HG03521 (cell line): ENCODE data around the gene SBNO2.
"Not testable (repeated sequence)": the region's sequence is repeated elsewhere in the genome, so short reads cannot be mapped to it uniquely, and the experiment has no call there.

Experiments
- ATAC-seq: cut with Tn5 transposase; IDR thresholded peaks from one replicate; pipeline ENCODE4 v1.9.1; 2021; ENCODE audit warnings: mild to moderate bottlenecking, moderate library complexity; ENCODE audit not compliant: unreplicated experiment

The SBNO2 gene

GRCh38 chr19:1173845-1174809 lies at the start of gene SBNO2:
SBNO2 (minus strand) TSS chr19:1174268; CDS start chr19:1154276, 19,992 bp downstream.
- ATAC-seq = peak; percentile 77

GRCh38 chr19:1223018-1223855 lies 49.2 kb upstream of the SBNO2 start:
- no peak for ATAC-seq

DNA sequence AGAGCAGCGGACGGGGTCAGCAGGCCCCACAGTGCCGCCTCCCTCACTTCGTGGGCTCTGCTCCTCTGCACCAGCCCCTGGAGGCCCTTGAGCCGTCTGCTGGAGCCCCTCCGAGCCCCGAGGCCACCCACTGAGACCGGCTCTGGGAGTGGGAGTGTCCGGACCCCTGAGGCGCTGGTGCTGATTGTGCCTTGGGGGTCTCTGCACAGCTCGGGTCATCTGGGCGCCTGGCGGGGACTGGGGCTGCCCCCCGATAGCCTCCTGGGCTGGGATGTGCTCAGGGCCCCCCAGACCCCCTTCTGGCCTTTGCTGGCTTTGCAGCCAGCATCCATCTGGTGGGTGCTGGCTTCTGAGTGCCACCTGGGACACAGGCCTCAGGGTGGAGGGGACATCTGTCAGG lies 48.3 kb upstream of the SBNO2 start:
- ATAC-seq = no peak

- ATAC-seq = no peak
Measured at GRCh38 chr19:1221904-1222255, 47.8 kb upstream of the SBNO2 start.

GRCh38 chr19:1220976-1221903 lies 47.2 kb upstream of the SBNO2 start:
- ATAC-seq = no peak

DNA sequence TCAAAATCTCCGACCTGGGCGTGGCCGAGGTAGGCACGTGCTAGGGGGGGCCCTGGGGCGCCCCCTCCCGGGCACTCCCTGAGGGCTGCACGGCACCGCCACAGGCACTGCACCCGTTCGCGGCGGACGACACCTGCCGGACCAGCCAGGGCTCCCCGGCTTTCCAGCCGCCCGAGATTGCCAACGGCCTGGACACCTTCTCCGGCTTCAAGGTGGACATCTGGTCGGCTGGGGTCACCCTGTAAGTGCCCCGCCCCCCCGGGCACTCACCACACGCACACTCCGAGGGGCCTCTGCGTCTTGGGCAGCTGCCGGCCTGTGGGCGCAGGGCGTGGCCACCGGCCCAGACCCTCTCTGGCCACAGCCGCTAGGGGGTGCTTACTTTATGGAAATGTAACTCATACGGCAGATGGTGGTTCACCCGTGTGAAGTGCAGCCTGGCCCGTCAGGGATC lies 46.4 kb upstream of the SBNO2 start:
- ATAC-seq = no peak

DNA sequence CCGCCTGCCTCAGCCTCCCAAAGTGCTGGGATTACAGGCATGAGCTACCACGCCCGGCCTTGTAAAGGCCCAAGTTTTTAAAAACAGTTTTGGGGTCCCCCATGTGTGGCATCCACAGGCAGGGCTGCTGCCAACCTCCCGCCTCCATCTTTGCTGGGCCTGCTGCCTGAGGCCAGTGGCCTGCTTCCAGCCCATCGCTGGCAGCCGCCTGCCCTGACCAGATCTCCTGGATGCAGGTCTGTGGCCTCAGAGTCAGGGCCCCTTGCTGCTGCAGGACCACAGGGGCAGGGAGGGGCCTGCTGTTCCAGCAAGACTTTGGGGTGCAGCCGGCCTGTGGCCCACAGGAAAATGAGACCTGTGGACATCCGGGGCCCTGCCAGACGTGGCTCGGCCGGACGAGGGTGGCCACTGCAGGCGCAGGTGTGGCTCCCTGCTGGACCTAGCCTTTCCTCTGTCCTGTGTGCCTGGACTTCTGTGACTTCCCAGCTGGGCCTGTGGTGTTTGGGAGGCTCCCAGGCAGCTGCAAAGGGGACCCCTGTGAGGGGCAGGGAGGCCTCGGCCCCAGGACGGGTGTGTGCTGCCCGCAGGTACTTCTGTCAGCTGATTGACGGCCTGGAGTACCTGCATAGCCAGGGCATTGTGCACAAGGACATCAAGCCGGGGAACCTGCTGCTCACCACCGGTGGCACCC lies 45.9 kb upstream of the SBNO2 start:
- no peak for ATAC-seq

DNA sequence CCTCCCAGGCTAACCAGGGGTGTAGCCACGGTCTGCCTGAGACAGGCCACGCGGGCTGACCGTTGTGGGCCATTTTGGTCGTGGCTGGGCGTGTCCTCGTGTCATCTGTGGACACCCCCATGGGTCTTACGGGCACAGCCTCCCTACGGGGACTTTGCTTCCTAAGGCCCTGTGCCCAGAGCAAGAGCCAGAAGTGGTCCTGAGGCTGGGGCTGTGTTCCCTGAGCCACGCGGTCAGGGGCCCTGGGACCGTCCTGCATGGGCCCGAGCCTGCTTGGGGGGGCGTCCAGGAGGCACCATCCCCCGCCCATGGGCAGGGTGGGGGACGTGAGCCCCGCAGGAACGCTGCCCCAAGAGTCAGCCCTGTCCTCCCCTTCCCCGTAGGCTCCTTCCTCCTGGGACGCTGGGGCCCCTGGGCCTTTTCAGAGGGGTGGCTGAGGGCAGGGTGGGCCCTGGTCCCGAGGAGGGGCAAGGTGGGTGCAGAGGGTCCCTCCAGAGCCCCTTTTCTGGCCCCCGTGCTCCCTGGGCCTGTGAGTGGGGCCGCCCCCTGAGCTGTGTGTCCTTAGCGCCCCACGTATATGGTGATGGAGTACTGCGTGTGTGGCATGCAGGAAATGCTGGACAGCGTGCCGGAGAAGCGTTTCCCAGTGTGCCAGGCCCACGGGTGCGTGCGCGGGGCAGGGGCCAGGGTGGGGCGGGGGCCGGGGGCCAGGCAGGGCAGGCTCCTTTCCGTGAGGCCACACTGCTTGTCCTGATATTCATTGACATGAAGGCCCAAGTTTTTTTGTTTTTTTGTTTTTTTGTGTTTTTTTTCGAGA lies 44.9 kb upstream of the SBNO2 start:
- no peak for ATAC-seq

DNA sequence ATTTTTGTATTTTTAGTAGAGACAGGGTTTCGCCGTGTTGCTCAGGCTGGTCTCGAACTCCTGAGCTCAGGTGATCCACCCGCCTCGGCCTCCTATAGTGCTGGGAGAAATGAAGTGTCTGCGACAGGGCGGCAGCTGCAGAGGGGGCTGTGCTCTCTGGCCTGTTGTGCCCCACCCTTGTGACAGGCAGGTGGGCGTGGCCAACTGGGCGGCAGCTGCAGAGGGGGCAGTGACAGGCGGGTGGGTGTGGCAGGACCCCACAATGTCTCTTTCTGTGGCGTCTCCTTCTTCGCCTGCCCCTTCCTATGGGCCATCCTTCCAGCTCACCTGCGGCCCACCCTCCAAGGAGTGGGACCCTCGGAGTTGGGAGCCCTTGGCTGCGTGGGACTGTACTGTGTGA lies 43.3 kb upstream of the SBNO2 start:
- no peak for ATAC-seq

DNA sequence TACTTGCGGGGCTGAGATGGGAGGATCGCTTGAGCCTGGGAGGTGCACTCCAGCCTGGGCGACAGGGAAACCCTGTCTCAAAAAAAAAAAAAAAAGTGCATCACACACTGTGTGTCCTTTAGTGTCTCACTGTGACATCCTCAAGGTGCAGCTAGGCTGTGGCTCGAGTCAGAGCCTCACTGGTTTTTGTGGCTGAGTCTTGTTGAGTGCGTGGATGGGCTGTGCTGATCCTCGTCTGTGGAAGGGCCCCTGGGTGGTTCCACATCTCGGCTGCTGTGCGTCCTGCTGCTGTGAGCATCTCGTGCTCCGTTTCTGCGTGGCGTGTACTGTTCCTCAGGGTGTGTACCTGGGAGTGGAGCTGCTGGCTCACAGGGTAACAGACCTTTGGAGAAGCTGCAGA lies 42.7 kb upstream of the SBNO2 start:
- ATAC-seq = no peak

DNA sequence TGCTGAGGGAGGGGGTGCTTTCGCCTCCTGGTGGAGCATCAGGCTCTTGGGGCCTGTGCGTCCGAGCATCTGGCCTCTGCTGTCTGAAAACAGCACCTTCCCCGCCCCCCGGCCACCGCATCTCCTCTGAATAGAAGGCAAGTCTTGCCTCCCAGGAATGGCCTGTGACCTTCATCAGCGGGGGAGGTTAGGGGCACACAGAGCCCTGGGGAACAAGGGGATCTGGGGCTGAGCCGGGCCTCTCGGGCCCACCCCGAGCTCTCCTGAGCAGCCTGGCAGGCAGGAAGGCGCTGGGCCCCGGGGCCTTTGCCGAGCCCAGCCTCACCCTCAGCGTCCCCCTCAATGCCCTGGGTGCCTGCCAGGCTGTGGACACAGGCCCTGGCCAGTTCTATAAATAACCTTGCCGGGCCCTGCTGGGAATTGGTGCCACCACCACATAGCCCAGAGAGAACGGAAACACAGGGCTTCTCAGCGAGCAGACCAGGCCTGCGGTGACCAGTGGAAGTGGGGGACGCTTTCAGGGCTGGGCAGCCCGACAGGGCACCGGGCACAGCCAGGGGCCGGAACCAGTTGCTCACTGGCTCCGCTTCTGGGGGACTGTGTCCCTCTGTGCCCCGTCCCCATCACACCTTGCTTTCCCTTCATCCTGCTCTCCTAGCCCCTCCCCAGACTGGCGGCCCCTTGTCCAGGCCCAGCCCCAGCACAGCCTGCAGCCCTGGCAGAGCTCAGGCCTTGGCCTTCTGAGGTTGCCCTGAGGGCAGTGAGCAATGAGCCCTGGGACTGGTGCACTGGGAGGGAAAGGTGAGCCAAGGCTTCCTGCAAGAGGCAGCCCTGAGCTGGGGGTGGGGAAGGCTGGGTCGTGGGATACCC lies 41.0 kb upstream of the SBNO2 start:
- no peak for ATAC-seq

DNA sequence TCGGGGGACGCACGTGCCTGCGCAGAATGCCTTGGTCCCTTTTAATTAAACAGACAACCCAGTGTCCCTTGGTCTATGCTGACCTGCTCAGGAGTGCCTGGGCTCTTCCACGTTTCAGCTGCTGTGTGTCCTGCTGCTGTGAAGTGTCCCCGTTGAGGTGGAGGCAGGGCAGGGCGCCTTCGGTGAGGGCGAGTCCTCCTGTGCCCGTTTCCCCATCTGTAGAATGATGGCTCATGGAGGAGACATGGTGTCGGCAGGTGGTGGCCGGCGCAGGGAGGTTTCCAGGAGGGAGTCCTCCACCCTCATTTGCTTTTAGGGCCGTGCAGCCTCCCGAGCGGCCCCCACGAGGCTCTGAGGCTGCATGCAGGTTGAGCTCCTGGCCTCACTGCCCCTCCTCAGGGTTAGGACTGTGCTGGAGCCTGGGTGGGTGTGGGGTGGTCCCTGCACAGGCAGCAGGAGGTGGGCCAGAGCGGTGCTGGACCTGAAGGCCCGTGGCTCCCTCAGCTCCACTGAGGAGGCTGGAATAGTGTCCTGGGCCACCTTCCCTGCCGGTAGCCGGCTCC lies 40.3 kb upstream of the SBNO2 start:
- no peak for ATAC-seq

- ATAC-seq = no peak
Measured at GRCh38 chr19:1213391-1214286, 39.6 kb upstream of the SBNO2 start.

DNA sequence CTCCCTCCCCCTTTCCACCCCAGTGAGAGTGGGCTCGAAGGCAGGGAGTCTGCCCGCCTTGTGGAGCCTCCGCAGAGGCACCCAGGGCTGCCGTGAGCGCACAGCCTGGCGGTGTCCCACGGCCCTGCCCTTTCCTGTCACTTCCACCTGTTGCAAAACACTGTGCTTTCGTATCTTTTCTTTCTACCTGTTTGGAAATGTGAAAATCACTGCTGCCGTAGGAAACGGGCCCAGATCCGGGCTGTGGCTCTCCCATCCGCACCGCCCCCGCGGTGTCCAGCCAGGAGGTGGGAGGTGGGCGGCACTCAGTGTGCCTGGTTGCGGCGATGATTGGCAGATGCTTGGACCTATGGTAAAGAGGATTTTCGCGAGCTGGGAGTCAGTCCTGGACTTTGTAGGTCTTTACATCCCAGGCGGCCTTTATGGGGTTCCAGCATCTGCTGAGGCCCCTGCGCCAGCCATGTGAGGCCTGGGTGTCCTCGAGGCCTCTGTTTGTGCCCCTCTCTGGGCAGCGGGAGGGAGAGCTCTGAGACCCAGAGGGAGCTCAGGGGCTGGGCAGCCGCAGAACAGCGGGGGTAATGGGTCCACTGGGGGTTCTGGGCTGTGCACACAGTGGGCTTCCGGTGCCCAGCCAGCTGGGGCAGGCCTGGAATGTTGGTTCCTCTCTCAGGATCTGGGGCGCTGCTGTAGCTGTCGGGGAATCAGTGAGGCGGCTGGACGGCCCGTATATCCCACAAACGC lies 37.6 kb upstream of the SBNO2 start:
- no peak for ATAC-seq

- no peak for ATAC-seq
Measured at GRCh38 chr19:1210227-1210538, 36.1 kb upstream of the SBNO2 start.

GRCh38 chr19:1208830-1209229 lies 34.8 kb upstream of the SBNO2 start:
- ATAC-seq = not testable (repeated sequence)
